Adipose tissue (tissue), 3 donors: Measurements from ENCODE around the gene VPS26B. TPM values are rescaled to one million over a fixed set of nuclear protein-coding genes. Genes with fewer than 3 reads are reported as not detected.
"Not testable (repeated sequence)": the region's sequence is repeated elsewhere in the genome, so short reads cannot be mapped to it uniquely, and the experiment has no call there.

Source experiments
- H3K27ac ChIP-seq: one replicate; pipeline ENCODE4 v1.5.1; 2013; ENCODE audit warnings: low read depth, low read length
- WGBS, 3 donors: extraction: QIAGEN DNeasy Blood & Tissue Kit; methylation state at CpG; one replicate each; pipeline ENCODE4 v1.1.7; 2013; 5-methylcytosine and 5-hydroxymethylcytosine counted together
- polyA plus RNA-seq, 3 donors: library from polyadenylated mRNA; stranded (reverse); fragments of 200-250 nt; gene quantifications; one replicate each; pipeline ENCODE4 v1.2.3, GENCODE V29; 2013
- donor health status: healthy with polysubstance abuse.
- donor health status: Bipolar disorder and iron deficiency.
- donor health status: healthy.

The VPS26B gene
- 10 to 100 TPM; 19.8 to 24.4 (median 20.8) TPM for polyA plus RNA-seq

- WGBS, 3 donors = 0% methylated on average over 83 to 89 of the region's 89 CpGs
- H3K27ac ChIP-seq = peak within 1 kb of the TSS; percentile 78
These were observed at the start of gene VPS26B, which contains the start of gene NCAPD3 for GRCh38 chr11:134223836-134224709. VPS26B (plus strand) TSS chr11:134224671; CDS start chr11:134225123, 452 bp downstream. NCAPD3 (minus strand) TSS chr11:134223967; CDS start chr11:134223926, 41 bp downstream.

GRCh38 chr11:134176284-134176683 is 48.2 kb upstream of the VPS26B start:
- WGBS, 3 donors = 95 to 96% (median 96%) methylated on average over 13 of the region's 13 CpGs
- H3K27ac ChIP-seq = no peak overlapping the region

- 76 to 95% (median 79%) methylated on average over 5 of the region's 5 CpGs for WGBS, 3 donors
- no peak overlapping the region for H3K27ac ChIP-seq
These were observed 46.3 kb upstream of the VPS26B start for GRCh38 chr11:134178032-134178674.

- no peak overlapping the region for H3K27ac ChIP-seq
- WGBS, 3 donors = 78 to 95% (median 89%) methylated on average over 4 of the region's 4 CpGs
These were observed 42.8 kb upstream of the VPS26B start for GRCh38 chr11:134181707-134182106.

- H3K27ac ChIP-seq = not testable (repeated sequence)
- 97 to 100% (median 98%) methylated on average over 8 of the region's 8 CpGs for WGBS, 3 donors
These were observed 36.4 kb upstream of the VPS26B start for GRCh38 chr11:134188092-134188491.

- no peak overlapping the region for H3K27ac ChIP-seq
- whole genome bisulfite sequencing, 3 donors = 91 to 95% (median 91%) methylated on average over 4 of the region's 4 CpGs
These were observed 27.7 kb upstream of the VPS26B start for GRCh38 chr11:134196756-134197155.

- WGBS, 3 donors = 97% methylated on average over 9 of the region's 9 CpGs
These were observed 24.9 kb upstream of the VPS26B start for GRCh38 chr11:134199531-134199930.

GRCh38 chr11:134200688-134201087 is 23.8 kb upstream of the VPS26B start:
- WGBS, 3 donors = 96 to 98% (median 97%) methylated on average over 6 of the region's 6 CpGs
- H3K27ac ChIP-seq = no peak overlapping the region

More at GRCh38 chr11:134199531-134199930, 24.9 kb upstream of the VPS26B start:
- H3K27ac ChIP-seq = no peak overlapping the region

- WGBS, 3 donors = 93 to 96% (median 94%) methylated on average over 4 of the region's 4 CpGs
- H3K27ac ChIP-seq = no peak overlapping the region
These were observed 21.8 kb upstream of the VPS26B start for GRCh38 chr11:134202661-134203060.

- no peak overlapping the region for H3K27ac ChIP-seq
- WGBS, 3 donors = 96 to 97% (median 96%) methylated on average over 9 of the region's 9 CpGs
These were observed 18.7 kb upstream of the VPS26B start for GRCh38 chr11:134205729-134206128.

GRCh38 chr11:134206185-134206584 is 18.3 kb upstream of the VPS26B start:
- 94 to 98% (median 96%) methylated on average over 5 of the region's 5 CpGs for WGBS, 3 donors
- no peak overlapping the region for H3K27ac ChIP-seq

GRCh38 chr11:134207538-134208239 is 16.8 kb upstream of the VPS26B start:
- 78 to 90% (median 87%) methylated on average over 16 of the region's 16 CpGs for WGBS, 3 donors
- no peak overlapping the region for H3K27ac ChIP-seq

GRCh38 chr11:134215836-134216235 is 8.6 kb upstream of the VPS26B start:
- H3K27ac ChIP-seq = no peak overlapping the region
- WGBS, 3 donors = 89 to 95% (median 95%) methylated on average over 7 of the region's 7 CpGs

GRCh38 chr11:134216816-134217215 is 7.7 kb upstream of the VPS26B start:
- H3K27ac ChIP-seq = no peak overlapping the region

GRCh38 chr11:134223121-134223520 is 1.4 kb upstream of the VPS26B start:
- no peak overlapping the region for H3K27ac ChIP-seq
- 6 to 10% (median 8%) methylated on average over 5 of the region's 5 CpGs for WGBS, 3 donors

More at GRCh38 chr11:134216816-134217215, 7.7 kb upstream of the VPS26B start:
- WGBS, 3 donors = 93 to 98% (median 96%) methylated on average over 3 of the region's 3 CpGs

- H3K27ac ChIP-seq = no peak overlapping the region
- WGBS, 3 donors = 0% methylated on average over 87 to 93 of the region's 93 CpGs
These were observed 516 bp downstream of the VPS26B start for GRCh38 chr11:134224710-134225664.

- WGBS, 3 donors = 75 to 86% (median 85%) methylated on average over 5 of the region's 5 CpGs
- H3K27ac ChIP-seq = no peak overlapping the region
These were observed 2.4 kb downstream of the VPS26B start for GRCh38 chr11:134226806-134227325.
